SJSA1 (cell line): ENCODE measurements around the gene SPRR1A. TPM values are rescaled to one million over a fixed set of nuclear protein-coding genes. Genes with fewer than 3 reads are reported as not detected.

Experiments
- DNase-seq, 2 experiments: peaks; one replicate each; pipeline ENCODE4 v3.0.0-alpha.2; 2015 to 2020; ENCODE audit warnings: low spot score in 2 of 2, low read depth in 1 of 2
- H3K27ac ChIP-seq: fragments of 250-450 bp; sonication (Bioruptor Pico); 2 replicates; pipeline ENCODE4 v1.5.1; 2020; ENCODE audit warnings: mild to moderate bottlenecking, moderate library complexity
- H3K27me3 ChIP-seq: fragments of 250-450 bp; sonication (Bioruptor Pico); replicated peaks from 2 replicates; pipeline ENCODE4 v1.5.1; 2020; ENCODE audit warnings: mild to moderate bottlenecking, moderate library complexity
- H3K36me3 ChIP-seq: fragments of 250-450 bp; sonication (Bioruptor Pico); 2 replicates; pipeline ENCODE4 v1.5.1; 2020; ENCODE audit warnings: mild to moderate bottlenecking
- H3K4me1 ChIP-seq: fragments of 250-450 bp; sonication (Bioruptor Pico); replicated peaks from 2 replicates; pipeline ENCODE4 v1.6.1; 2021; ENCODE audit warnings: mild to moderate bottlenecking
- H3K4me3 ChIP-seq: fragments of 250-450 bp; sonication (Bioruptor Pico); 2 replicates; pipeline ENCODE4 v1.5.1; 2020; ENCODE audit warnings: mild to moderate bottlenecking
- H3K9me3 ChIP-seq: fragments of 250-450 bp; sonication (Bioruptor Pico); replicated peaks from 2 replicates; pipeline ENCODE4 v1.5.1; 2020; ENCODE audit warnings: mild to moderate bottlenecking
- total RNA-seq: library from RNA; depleted of rRNA; stranded (reverse); fragments of >200 nt; shearing (Covaris generic); gene quantifications from 2 replicates; pipeline ENCODE4 v1.2.3, GENCODE V29; 2014

Gene SPRR1A
- total RNA-seq, 1 experiment from 2014 or later, result not detected

- no peaks in the 10 kb centered on the region for H3K36me3 ChIP-seq
- H3K27me3 ChIP-seq, result peaks cover 5% of the 10 kb centered on the region; the same call in 1 of the 2 replicates
- no peak for DNase-seq
- H3K9me3 ChIP-seq, result no peaks in the 10 kb centered on the region
- no peaks in the 10 kb centered on the region for H3K4me1 ChIP-seq
- H3K27ac ChIP-seq, result no peak overlapping the region
- no peak overlapping the region for H3K4me3 ChIP-seq
These were observed 22.5 kb upstream of the SPRR1A start for GRCh38 chr1:152961226-152961891.

GRCh38 chr1:152962876-152963415 is 20.9 kb upstream of the SPRR1A start:
- H3K9me3 ChIP-seq, result no peaks in the 10 kb centered on the region
- no peaks in the 10 kb centered on the region for H3K4me1 ChIP-seq
- H3K36me3 ChIP-seq, result no peaks in the 10 kb centered on the region
- no peak overlapping the region for H3K4me3 ChIP-seq
- H3K27me3 ChIP-seq, result peaks cover 5% of the 10 kb centered on the region; the same call in 1 of the 2 replicates
- no peak overlapping the region for H3K27ac ChIP-seq
- no peak for DNase-seq

- Histone ChIP-seq H3K9me3 (no peaks in the 10 kb centered on the region), H3K36me3 (no peaks in the 10 kb centered on the region), H3K27me3 (peaks cover 5% of the 10 kb centered on the region; the same call in 1 of the 2 replicates), H3K4me3 (no peak overlapping the region), H3K4me1 (no peaks in the 10 kb centered on the region), H3K27ac (no peak overlapping the region)
- no peak for DNase-seq
These were observed 19.3 kb upstream of the SPRR1A start for GRCh38 chr1:152964536-152964935.

- no peak for DNase-seq
- Histone ChIP-seq H3K27ac (no peak overlapping the region), H3K36me3 (no peaks in the 10 kb centered on the region), H3K27me3 (peaks cover 5% of the 10 kb centered on the region; the same call in 1 of the 2 replicates), H3K4me1 (no peaks in the 10 kb centered on the region), H3K9me3 (no peaks in the 10 kb centered on the region), H3K4me3 (no peak overlapping the region)
These were observed 18.0 kb upstream of the SPRR1A start for GRCh38 chr1:152965853-152966252.

- Histone ChIP-seq H3K4me3 (no peak overlapping the region), H3K36me3 (no peaks in the 10 kb centered on the region), H3K27me3 (no peaks in the 10 kb centered on the region; the same call in 1 of the 2 replicates), H3K9me3 (no peaks in the 10 kb centered on the region), H3K4me1 (no peaks in the 10 kb centered on the region), H3K27ac (no peak overlapping the region)
- no peak for DNase-seq
These were observed 16.7 kb upstream of the SPRR1A start for GRCh38 chr1:152967201-152967600.

- no peak for DNase-seq
These were observed 15.6 kb upstream of the SPRR1A start for GRCh38 chr1:152968248-152968647.

GRCh38 chr1:152969036-152969435 is 14.8 kb upstream of the SPRR1A start:
- Histone ChIP-seq H3K4me1 (no peaks in the 10 kb centered on the region), H3K9me3 (no peaks in the 10 kb centered on the region), H3K36me3 (no peaks in the 10 kb centered on the region), H3K27me3 (no peaks in the 10 kb centered on the region; the same call in 1 of the 2 replicates), H3K4me3 (no peak overlapping the region), H3K27ac (no peak overlapping the region)
- DNase-seq, result no peak

More at GRCh38 chr1:152968248-152968647, 15.6 kb upstream of the SPRR1A start:
- no peaks in the 10 kb centered on the region; the same call in 1 of the 2 replicates for H3K27me3 ChIP-seq
- H3K4me1 ChIP-seq, result no peaks in the 10 kb centered on the region
- no peak overlapping the region for H3K27ac ChIP-seq
- H3K36me3 ChIP-seq, result no peaks in the 10 kb centered on the region
- H3K4me3 ChIP-seq, result no peak overlapping the region
- H3K9me3 ChIP-seq, result no peaks in the 10 kb centered on the region

GRCh38 chr1:152970495-152970894 is 13.4 kb upstream of the SPRR1A start, which contains the start of gene SPRR4:
SPRR4 (plus strand) TSS chr1:152970648; CDS start chr1:152971891, 1,243 bp downstream.
- no peak within 1 kb of the TSS for H3K4me3 ChIP-seq
- H3K27ac ChIP-seq, result no peak within 1 kb of the TSS
- no peaks in the 10 kb centered on the region for H3K9me3 ChIP-seq
- H3K36me3 ChIP-seq, result no peaks in the 10 kb centered on the region
- no peaks in the 10 kb centered on the region; the same call in 1 of the 2 replicates for H3K27me3 ChIP-seq
- H3K4me1 ChIP-seq, result no peaks in the 10 kb centered on the region
- no peak for DNase-seq

GRCh38 chr1:152972196-152972886 is 11.5 kb upstream of the SPRR1A start:
- Histone ChIP-seq H3K4me1 (no peaks in the 10 kb centered on the region), H3K36me3 (no peaks in the 10 kb centered on the region), H3K27ac (no peak overlapping the region), H3K27me3 (no peaks in the 10 kb centered on the region; the same call in 1 of the 2 replicates), H3K4me3 (no peak overlapping the region), H3K9me3 (no peaks in the 10 kb centered on the region)
- DNase-seq, result no peak

- Histone ChIP-seq H3K27ac (no peak overlapping the region), H3K27me3 (peaks cover 6% of the 10 kb centered on the region), H3K4me1 (no peaks in the 10 kb centered on the region)
These were observed 7.2 kb upstream of the SPRR1A start for GRCh38 chr1:152976688-152977087.

GRCh38 chr1:152977614-152978013 is 6.3 kb upstream of the SPRR1A start:
- no peak for DNase-seq
- Histone ChIP-seq H3K4me3 (no peak overlapping the region), H3K9me3 (no peaks in the 10 kb centered on the region), H3K36me3 (no peaks in the 10 kb centered on the region), H3K27me3 (peaks cover 6% of the 10 kb centered on the region), H3K4me1 (no peaks in the 10 kb centered on the region), H3K27ac (no peak overlapping the region)

More at GRCh38 chr1:152976688-152977087, 7.2 kb upstream of the SPRR1A start:
- H3K4me3 ChIP-seq, result no peak overlapping the region
- H3K9me3 ChIP-seq, result no peaks in the 10 kb centered on the region
- no peaks in the 10 kb centered on the region for H3K36me3 ChIP-seq
- no peak for DNase-seq

- H3K27me3 ChIP-seq, result peaks cover 6% of the 10 kb centered on the region
These were observed 3.2 kb upstream of the SPRR1A start for GRCh38 chr1:152980676-152981075.

GRCh38 chr1:152981146-152981871 is 2.6 kb upstream of the SPRR1A start:
- Histone ChIP-seq H3K36me3 (no peaks in the 10 kb centered on the region), H3K4me1 (no peaks in the 10 kb centered on the region), H3K27me3 (peaks cover 6% of the 10 kb centered on the region), H3K27ac (no peak overlapping the region), H3K9me3 (no peaks in the 10 kb centered on the region), H3K4me3 (no peak overlapping the region)
- no peak for DNase-seq

More at GRCh38 chr1:152980676-152981075, 3.2 kb upstream of the SPRR1A start:
- Histone ChIP-seq H3K9me3 (no peaks in the 10 kb centered on the region), H3K36me3 (no peaks in the 10 kb centered on the region), H3K4me1 (no peaks in the 10 kb centered on the region), H3K4me3 (no peak overlapping the region), H3K27ac (no peak overlapping the region)
- DNase-seq, result no peak
